Smooth muscle cell (in vitro differentiated cells): ENCODE data around the gene CYFIP2. TPM values are rescaled to one million over a fixed set of nuclear protein-coding genes. Genes with fewer than 3 reads are reported as not detected.

Source experiments
- DNase-seq: peaks from one replicate; lab custom pipeline; 2025; ENCODE audit not compliant: unreplicated experiment; lab: John Stamatoyannopoulos, UW
- H2AFZ ChIP-seq: fragments of 200-600 bp; sonication (generic); 2 replicates; pipeline ENCODE4 v1.6.0; 2016; ENCODE audit warnings: antibody characterized with exemption, low read depth, mild to moderate bottlenecking
- H3F3A ChIP-seq: fragments of 200-600 bp; sonication (generic); 2 replicates; pipeline ENCODE4 v1.6.0; 2017; ENCODE audit warnings: antibody characterized with exemption, low read depth
- H3K27ac ChIP-seq: fragments of 200-600 bp; sonication (generic); 2 replicates; pipeline ENCODE4 v1.5.1; 2016; ENCODE audit warnings: low read depth, mild to moderate bottlenecking
- H3K27me3 ChIP-seq: fragments of 200-600 bp; sonication (generic); 2 replicates; pipeline ENCODE4 v1.6.1; 2016; ENCODE audit warnings: low read depth, mild to moderate bottlenecking
- H3K36me3 ChIP-seq: fragments of 200-600 bp; sonication (generic); 2 replicates; pipeline ENCODE4 v1.5.1; 2016; ENCODE audit warnings: low read depth
- H3K4me1 ChIP-seq: fragments of 200-600 bp; sonication (generic); 2 replicates; pipeline ENCODE4 v1.5.1; 2016; ENCODE audit warnings: low read depth
- H3K4me2 ChIP-seq: fragments of 200-600 bp; sonication (generic); 2 replicates; pipeline ENCODE4 v1.6.0; 2016; ENCODE audit warnings: mild to moderate bottlenecking
- H3K4me3 ChIP-seq: fragments of 200-600 bp; sonication (generic); 2 replicates; pipeline ENCODE4 v1.5.1; 2016; ENCODE audit warnings: mild to moderate bottlenecking
- H3K79me2 ChIP-seq: fragments of 200-600 bp; sonication (generic); 2 replicates; pipeline ENCODE4 v1.6.0; 2016; ENCODE audit warnings: low read depth, mild to moderate bottlenecking
- H3K9ac ChIP-seq: fragments of 200-600 bp; sonication (generic); 2 replicates; pipeline ENCODE4 v1.6.0; 2016; ENCODE audit warnings: low read depth
- H3K9me3 ChIP-seq: fragments of 200-600 bp; sonication (generic); replicated peaks from 2 replicates; pipeline ENCODE4 v1.5.1; 2016; ENCODE audit warnings: low read depth
- H4K20me1 ChIP-seq: fragments of 200-600 bp; sonication (generic); 2 replicates; pipeline ENCODE4 v1.6.0; 2016; ENCODE audit warnings: low read depth
- CTCF ChIP-seq: fragments of 200-600 bp; sonication (generic); IDR thresholded peaks from 2 replicates; pipeline ENCODE4 v1.5.1; 2017; ENCODE audit warnings: borderline replicate concordance, mild to moderate bottlenecking, antibody characterized with exemption; ENCODE audit not compliant: insufficient read depth, poor library complexity, severe bottlenecking
- WGBS: methylation state at CpG from one replicate; pipeline ENCODE4 v1.1.7; 2016; ENCODE audit warnings: low lambda C conversion rate; 5-methylcytosine and 5-hydroxymethylcytosine counted together
- polyA plus RNA-seq: library from polyadenylated mRNA; unstranded; fragments of >200 nt; fragmentation: Nextera tagmentation; extraction: Ambion mirVana; gene quantifications from 2 replicates; pipeline ENCODE4 v1.2.1, GENCODE V29; 2016
- total RNA-seq: library from RNA; depleted of rRNA; stranded (reverse); fragments of >200 nt; gene quantifications from 2 replicates; pipeline ENCODE4 v1.2.3, GENCODE V29; 2014

The CYFIP2 gene
- total and polyA plus RNA-seq, 2 experiments from 2014 or later = 11.4 to 17.8 TPM

GRCh38 chr5:157365732-157366131 lies 99.8 kb downstream of the CYFIP2 start:
- H3K36me3 ChIP-seq = no peaks in the 10 kb centered on the region
- peaks cover 3% of the 10 kb centered on the region for H3K4me1 ChIP-seq
- no peaks in the 10 kb centered on the region for H3K27me3 ChIP-seq
- no peak for TF ChIP-seq CTCF
- no peak overlapping the region for H3K4me3 ChIP-seq
- H3K79me2 ChIP-seq = no peaks in the 10 kb centered on the region
- no peak overlapping the region for H3K9ac ChIP-seq
- peaks cover 14% of the 10 kb centered on the region for H3F3A ChIP-seq
- H2AFZ ChIP-seq = no peak overlapping the region
- no peak overlapping the region for H3K27ac ChIP-seq
- no peaks in the 10 kb centered on the region for H4K20me1 ChIP-seq
- no peak for DNase-seq
- no peaks in the 10 kb centered on the region for H3K9me3 ChIP-seq
- 86% methylated on average over 2 of the region's 2 CpGs for WGBS
- no peak overlapping the region for H3K4me2 ChIP-seq

- TF ChIP-seq CTCF = peak; percentile 75
- no peaks in the 10 kb centered on the region for H3K36me3 ChIP-seq
- H3F3A ChIP-seq = peaks cover 23% of the 10 kb centered on the region
- H3K27ac ChIP-seq = peak overlapping the region; percentile 40
- peak; percentile 6 for DNase-seq
- H3K27me3 ChIP-seq = no peaks in the 10 kb centered on the region
- H3K4me2 ChIP-seq = no peak overlapping the region
- no peak overlapping the region for H3K9ac ChIP-seq
- H3K9me3 ChIP-seq = no peaks in the 10 kb centered on the region
- H2AFZ ChIP-seq = peak overlapping the region; percentile 2
- peaks cover 16% of the 10 kb centered on the region for H3K4me1 ChIP-seq
- H3K79me2 ChIP-seq = no peaks in the 10 kb centered on the region
- WGBS = 24% methylated on average over 7 of the region's 7 CpGs
- no peaks in the 10 kb centered on the region for H4K20me1 ChIP-seq
- no peak overlapping the region for H3K4me3 ChIP-seq
Measured at GRCh38 chr5:157366741-157367674, 101.1 kb downstream of the CYFIP2 start.

GRCh38 chr5:157369507-157369906 lies 103.6 kb downstream of the CYFIP2 start:
- 98% methylated on average over 2 of the region's 2 CpGs for WGBS
- no peak for TF ChIP-seq CTCF
- Histone ChIP-seq H3K9me3 (no peaks in the 10 kb centered on the region), H2AFZ (no peak overlapping the region), H3K4me1 (peaks cover 24% of the 10 kb centered on the region), H3K27me3 (no peaks in the 10 kb centered on the region), H3F3A (peaks cover 26% of the 10 kb centered on the region), H3K9ac (no peak overlapping the region), H3K36me3 (no peaks in the 10 kb centered on the region), H4K20me1 (no peaks in the 10 kb centered on the region), H3K27ac (no peak overlapping the region), H3K79me2 (no peaks in the 10 kb centered on the region), H3K4me3 (no peak overlapping the region), H3K4me2 (no peak overlapping the region)
- DNase-seq = no peak
